ENCODE data around the gene CDPF1. TPM values are rescaled to one million over a fixed set of nuclear protein-coding genes. Genes with fewer than 3 reads are reported as not detected.
A peak's percentile ranks its signal among the peaks of the same experiment; 100 is the strongest.

Gene CDPF1
- total and polyA plus RNA-seq, 2 of the 13 experiments (the other 11 are each of a cell fraction or from before 2014, with no cell fraction given), result 5.2 to 8.1 TPM

GRCh38 chr22:46296257-46297150, 46.4 kb upstream of the CDPF1 start, which contains the start of gene GTSE1 (continued):
- TF ChIP-seq ZBTB8A (CRISPR knock-in tag; IDR thresholded peaks at IDR 0.05; ENCODE audit: borderline replicate concordance, low read depth) (no peak; the same call in 1 of the 2 replicates), ZNF138 (CRISPR knock-in tag; IDR thresholded peaks at IDR 0.05; ENCODE audit: low read depth) (no peak), RERE (CRISPR knock-in tag; IDR thresholded peaks at IDR 0.05; ENCODE audit: low read depth) (no peak), EHMT2 (IDR thresholded peaks at IDR 0.05; ENCODE audit: borderline replicate concordance, low read depth, low read length) (no peak), ZBTB20 (CRISPR knock-in tag; IDR thresholded peaks at IDR 0.05; ENCODE audit: borderline replicate concordance, low read depth) (no peak; the same call in 1 of the 2 replicates), ZNF800 (CRISPR knock-in tag; IDR thresholded peaks at IDR 0.05) (peak; percentile 70; the same call in 1 of the 2 replicates), KMT2A (CRISPR knock-in tag; IDR thresholded peaks at IDR 0.05) (peak; percentile 44; the same call in 1 of the 2 replicates), SMYD3 (CRISPR knock-in tag; IDR thresholded peaks at IDR 0.05) (peak; percentile 99), REPIN1 (CRISPR knock-in tag; IDR thresholded peaks at IDR 0.05; ENCODE audit: borderline replicate concordance, low read depth) (peak; percentile 73; the same call in 1 of the 2 replicates), ZNF883 (CRISPR knock-in tag; IDR thresholded peaks at IDR 0.05; ENCODE audit: not compliant biosample characterization) (no peak)

Measured in HepG2 (cell line).